GM19023 (cell line): ENCODE results near the gene LAMTOR2.

Experiments
- ATAC-seq: cut with Tn5 transposase; IDR thresholded peaks from one replicate; pipeline ENCODE4 v1.9.1; 2021; ENCODE audit warnings: mild to moderate bottlenecking, moderate library complexity; ENCODE audit not compliant: unreplicated experiment

LAMTOR2 gene

DNA sequence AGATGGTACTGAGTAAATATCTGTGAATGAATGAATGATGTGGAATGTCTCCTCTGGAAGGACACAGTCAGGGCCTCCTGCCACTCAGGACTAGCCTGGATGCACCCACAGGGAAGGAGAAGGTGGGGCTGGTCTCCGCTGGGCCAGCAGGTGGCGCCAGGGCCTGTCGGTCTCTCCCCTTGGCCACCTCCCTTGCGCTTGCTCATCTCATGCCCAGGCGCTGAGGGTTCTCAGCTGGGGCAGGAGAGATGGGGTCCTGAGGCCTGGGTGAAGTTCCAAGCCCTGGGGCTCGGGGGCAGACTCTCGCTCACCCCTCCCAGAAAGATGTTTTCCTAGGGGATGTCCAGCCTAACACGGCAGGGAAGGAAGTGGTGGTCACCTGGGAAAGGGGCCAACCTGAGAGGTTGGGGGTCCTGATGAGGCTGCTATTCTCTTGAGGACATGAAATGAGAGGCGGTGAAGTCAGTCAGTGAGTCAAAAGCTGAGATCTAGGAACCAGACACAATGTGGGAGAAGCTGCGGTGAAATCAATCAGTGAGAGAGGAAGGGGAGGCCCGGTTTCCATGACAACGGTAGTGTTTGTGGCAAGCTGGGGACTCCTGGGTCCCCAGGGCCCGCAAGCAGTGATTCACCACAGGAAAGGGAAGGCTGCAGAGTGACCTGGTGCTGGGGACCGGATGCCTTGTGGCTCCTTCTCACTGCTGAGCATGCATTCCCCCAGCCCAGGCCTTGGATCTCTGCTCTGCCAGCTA lies 42.2 kb downstream of the LAMTOR2 start:
- peak; percentile 64 for ATAC-seq

DNA sequence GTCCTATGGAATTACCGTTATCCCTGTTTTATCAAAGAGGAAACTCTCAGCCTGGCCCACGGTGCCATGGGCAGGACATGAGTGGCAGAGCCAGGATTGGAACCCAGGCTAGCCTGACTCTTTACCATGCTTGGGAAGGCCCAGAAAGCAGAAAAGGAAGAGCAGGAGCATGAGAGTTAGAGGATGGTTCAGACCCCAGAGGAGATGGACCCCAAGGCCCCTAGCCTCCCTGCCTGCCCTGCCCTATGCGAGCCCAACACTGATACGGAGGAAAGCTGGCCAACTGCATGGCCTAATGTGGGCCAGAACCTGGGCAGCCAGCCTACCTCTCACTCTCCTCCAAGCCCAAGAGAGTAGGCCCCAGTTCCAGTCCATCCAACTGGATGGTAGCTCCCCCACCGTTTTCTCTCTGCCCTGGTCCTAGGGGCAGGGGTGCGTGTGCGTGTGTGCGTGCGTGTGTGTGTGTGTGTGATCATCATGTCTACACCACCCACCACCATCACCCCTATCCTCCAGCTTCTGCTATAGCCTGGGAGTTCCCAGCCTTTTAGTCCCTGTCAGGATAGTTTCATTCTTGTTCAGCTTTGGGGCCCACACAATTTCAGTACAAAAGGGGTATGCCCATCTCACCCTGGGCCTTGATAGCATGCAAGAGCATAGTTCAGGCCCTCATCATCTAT lies 43.1 kb downstream of the LAMTOR2 start:
- no peak for ATAC-seq

DNA sequence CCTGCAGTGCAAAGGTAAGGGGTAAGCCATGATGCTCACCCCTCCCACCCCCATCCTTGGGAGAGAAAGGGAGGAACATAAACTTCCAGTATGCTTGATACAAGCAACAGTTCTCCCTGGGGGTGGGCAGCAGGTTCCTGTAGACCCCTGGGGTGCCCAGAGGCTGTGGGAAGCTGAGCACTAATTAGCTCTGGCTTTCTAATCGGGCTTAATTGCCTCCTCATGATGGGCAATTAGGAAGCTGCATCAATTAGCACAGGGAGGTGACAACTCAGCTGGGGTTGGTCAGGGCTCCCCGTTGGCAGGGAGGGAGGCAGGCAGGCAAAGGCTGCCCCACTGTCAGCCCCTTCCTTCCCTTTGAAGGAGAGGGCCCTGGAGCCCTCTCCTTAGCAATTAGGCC lies 44.2 kb downstream of the LAMTOR2 start:
- ATAC-seq = no peak

DNA sequence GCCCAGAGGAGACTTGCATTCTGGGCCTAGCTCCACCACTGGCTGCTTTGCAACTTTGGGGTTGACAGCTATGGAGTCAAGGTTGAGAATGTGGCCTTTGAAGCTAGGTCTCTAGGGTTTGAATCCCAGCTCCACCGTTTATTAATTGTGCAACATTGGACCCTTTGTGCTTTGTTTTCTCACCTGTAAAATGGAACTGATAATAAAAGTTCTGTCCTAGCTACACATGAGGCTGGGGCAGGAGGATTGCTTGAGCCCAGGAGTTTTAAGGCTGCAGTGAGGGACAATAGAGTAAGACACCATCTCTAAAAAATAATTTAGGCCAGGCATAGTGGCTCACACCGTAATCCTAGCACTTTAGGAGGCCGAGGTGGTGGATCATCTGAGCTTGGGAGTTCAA lies 44.7 kb downstream of the LAMTOR2 start:
- ATAC-seq = no peak

DNA sequence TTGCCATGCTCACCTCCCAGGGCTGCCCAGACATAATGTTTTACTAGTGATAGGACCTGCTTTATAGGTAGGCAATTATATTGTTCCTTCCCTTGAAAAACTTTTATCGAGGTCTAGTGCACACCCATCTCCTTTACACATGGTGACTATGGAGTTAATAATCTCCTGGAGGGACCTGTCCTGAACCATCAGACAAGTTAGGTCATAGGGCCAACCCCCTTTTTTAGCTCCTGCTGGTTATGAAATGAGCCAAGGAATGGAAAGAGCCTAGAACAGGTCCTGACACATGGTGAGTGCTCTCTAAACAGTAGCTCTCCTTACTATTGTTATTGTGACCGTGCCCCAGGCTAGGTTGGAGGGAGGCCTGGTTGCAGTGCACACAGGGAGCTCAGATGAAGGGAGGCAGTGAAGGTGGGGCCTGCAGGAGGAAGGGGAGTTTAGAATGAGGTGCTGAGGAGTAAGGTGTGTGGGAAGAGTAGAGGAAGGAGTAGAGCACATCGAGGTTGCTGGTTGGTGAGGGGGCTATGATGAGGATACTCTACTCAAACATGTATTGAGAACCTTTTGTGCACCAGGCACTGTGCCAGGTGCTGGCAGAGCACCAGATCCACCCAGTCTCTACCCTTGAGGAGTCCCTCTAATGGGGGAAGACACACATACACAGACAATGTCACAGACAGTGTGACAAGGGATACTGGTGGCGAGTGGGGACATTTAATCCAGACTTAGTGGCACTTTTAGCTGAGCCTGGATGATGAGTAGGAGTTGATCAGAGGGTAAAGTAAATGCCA lies 45.8 kb downstream of the LAMTOR2 start:
- no peak for ATAC-seq

DNA sequence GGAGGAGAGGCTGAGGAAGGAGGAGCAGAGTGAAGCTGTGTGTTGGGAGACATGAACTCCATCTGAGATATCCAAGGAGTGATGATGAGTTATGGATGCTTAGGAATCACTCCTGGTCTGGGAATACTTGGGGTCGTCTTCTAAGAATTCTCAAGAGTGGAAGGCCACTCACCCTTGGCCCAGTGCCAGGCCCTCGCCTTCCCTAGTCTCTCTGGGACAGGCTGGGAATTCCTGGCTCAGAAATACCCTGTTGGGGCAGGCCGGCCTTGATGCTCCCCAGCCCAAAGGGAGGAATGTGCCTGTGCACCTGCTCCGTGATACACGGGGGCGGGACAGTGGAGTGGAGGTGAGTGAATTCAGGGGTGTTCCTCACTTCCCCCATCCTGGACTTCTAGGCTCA lies 47.3 kb downstream of the LAMTOR2 start:
- no peak for ATAC-seq

DNA sequence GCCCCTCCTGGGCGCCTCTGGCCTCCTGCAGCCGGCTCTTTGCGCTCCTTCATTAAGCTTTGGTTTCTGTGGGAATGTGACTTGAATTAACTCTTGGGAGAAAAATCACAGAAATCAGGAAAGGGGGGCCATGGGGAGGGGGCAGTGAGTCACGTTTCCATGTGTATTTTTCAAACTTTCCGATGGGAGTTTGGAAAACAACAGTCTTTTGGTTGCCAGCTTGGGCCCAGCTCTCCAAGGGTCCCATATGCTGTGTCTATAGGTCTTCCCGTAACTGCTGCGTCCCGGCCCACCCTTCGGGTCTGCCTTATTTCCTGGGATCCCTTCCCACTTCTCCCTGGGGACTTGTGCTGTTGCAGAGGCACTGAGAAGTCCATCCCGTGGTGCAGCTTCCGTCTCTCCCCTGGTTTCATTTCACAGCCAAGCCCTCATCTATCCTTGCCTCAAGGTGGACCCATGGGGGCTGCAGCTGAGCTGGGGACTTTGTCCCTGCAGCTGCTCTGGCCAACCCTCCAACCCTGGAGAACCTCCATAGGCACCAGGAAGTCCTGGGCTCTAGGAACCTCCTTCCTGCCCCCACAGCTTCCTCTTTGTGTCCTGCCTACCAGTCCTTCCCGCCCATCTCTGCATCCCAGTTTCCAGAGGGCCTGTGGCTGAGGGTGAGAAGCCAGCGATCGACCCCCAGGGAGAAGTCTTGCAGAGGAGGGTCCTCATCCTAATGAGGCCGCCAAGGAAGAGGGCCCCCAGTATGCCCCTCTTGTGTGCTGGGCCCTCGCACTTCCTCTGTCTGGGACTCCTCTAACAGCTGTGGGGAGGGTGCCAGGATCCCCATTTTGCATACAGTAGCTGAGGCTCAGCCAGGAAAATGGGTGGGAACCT lies 48.3 kb downstream of the LAMTOR2 start:
- ATAC-seq = no peak

DNA sequence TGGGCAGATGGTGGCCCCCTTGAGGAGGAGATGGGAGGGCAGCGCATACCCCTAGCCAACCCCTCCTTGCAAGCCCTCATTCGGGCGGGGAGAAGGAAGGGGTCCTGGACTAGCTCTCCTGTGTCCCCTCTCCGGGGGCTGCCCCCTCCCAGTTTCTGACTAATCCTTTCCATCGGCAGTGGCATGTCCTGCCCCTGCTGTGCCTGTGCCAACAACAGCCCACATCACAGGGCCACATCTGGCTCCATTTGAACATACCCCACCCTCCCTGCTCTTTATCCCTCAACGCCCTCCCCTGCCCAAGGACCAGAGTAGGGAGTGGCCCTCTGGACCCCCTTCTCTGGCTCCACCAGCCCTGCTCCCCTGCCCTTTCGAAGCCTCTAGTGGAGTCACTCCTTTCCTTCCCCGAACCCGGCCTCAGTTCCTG lies 49.0 kb downstream of the LAMTOR2 start:
- ATAC-seq = no peak

DNA sequence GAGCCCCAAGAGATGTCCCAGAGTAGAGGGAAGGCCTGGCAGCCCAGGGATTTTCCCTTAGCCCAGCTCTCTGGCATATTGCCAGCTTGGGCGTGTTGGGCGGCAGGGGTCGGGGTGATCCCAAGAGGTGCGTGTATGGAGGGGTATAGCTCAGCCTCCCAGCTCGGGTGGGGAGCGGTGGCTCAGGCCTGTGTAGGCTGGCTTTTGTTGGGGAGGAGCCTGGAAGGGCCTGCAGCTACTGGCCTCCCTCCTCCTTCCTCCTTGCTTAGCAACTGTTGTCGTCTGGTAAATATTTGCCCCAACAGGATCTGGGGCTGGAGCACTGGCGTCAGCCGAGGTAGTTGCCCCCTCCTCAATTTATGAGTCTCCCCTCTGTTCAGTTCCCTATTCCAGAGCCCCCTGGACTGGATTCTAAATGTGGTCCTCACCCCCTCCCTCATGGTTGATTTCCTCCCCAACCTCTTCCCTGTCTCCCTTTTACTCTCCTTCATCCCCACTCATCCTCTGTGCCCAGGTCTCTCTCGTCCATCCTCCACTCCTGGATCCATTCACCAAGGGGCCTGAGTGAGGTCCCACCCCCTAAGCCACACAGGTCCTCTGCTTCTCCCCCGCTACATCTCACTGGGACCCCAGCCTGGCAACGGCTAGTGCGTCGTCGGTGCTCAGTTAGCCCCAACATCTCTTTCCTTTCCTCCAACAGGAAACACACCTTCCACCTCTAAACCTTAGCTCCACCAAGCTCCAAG lies 49.7 kb downstream of the LAMTOR2 start:
- ATAC-seq = no peak

DNA sequence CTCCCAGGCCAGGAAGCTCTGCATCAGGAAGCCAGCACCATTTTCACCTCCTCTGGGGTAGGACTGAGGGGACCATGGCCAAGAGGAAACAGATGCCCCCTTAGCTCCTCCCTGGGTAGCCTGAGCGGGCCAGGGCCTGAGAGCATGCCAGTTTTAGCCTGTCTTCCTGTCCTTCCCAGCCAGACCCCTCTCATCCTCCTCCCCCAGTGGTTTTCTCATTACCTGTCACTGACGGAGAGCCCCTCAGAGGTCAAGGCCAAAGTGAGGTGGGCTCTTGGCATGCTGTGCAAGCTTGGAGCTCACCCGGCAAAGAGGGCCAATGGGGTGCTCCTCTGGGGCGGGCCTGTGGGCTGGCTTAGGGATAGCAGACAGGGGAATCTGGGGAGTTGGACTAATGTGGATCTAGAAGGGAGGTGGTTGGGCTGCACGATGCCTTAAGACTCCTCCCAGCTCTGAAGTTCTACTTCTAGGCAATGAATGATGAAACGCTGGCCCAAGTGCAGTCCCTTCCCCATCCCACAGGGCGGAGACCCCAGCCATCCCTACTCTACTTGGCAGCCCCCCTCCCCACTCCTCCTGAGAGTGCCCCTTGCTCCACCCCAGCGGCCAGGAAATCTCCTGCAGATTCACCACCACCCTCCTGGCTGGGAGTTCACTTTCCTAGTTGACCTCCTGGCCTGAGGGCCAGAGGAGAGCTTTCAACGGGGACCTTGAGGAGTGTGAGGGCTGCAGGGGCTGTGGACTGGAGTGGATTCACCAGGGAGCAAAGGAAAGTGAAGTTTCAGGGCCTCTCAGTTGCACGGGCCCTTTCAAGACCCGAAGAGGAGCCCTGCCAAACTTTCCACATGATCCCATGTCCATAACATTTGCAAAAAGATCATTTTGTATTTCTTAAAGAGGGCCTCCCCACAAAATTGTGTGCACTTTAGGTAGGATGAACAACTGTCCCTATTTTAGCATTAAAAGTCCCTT lies 50.6 kb downstream of the LAMTOR2 start:
- ATAC-seq = no peak

DNA sequence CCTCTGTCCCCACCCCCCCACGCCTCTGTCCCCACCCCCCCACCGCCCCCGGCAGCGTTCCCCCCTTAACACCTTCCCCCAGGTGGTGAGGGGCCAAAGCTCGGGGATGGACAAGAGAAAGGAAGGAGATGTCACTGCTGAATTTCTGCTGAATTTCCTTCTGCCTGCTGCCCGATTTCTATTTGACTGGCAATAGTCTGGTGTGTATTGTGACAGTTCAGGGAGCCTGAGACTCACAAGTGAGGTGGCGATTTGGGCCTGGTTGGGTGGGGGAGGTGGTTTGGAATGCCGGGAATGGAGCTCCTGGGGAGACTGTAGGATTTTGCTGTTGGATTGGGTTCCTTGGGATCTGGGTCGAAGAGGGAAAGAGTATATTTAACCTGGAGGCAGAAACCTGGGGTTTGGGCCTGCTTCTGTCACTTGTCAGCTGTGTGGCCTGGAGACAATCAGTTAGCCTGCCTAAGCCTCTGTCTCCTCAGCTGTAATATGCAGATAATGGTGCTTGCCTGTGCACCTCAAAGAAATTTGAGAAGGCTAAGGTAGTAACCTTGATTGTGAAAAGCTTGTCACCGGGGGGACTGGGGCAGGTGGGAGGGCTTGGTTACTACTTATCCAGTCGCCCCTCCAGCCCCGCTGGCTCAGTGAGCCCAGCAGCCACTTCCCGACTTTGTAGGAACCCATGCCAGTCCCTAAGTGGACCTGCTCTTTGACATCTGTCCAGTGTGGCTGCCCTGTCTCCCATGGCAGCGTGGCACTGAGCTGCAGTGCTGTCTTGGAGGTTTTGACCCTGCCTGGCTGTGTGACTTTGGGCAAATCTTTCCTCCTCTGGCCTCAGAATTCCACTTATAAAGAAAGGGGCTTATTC lies 52.3 kb downstream of the LAMTOR2 start:
- ATAC-seq = no peak

DNA sequence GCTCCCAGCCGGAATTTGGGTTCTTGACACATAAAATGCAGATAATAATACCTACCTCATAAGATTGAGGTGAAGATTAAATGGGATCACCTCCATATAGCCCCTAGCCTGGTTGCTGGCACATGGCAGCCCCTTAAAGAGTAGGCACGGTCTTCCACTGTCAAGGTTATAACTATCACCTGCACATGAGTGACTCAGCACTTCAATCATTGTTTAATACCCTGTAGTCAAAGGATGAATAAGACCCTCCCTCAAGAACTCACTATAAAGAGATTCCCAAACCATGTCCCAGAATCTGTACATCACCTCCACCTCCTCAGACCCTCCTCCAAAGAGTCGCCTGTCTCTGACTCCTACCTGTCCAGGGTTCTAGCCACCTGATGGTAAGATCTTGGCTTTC lies 53.5 kb downstream of the LAMTOR2 start:
- ATAC-seq = no peak
